AG04449 (cell line): Measurements from ENCODE around the gene HSD3B7.

Experiments used
- CTCF ChIA-PET: fragments of 350-600 bp; formaldehyde crosslinking; extraction: SDS; loops from one replicate; lab custom pipeline; 2021; ENCODE audit warnings: antibody characterized with exemption; lab: Yijun Ruan, JAX
- POLR2A ChIA-PET: fragments of 400-600, 350-600 bp; formaldehyde crosslinking; extraction: SDS; loops from one replicate; lab custom pipeline; 2020; ENCODE audit warnings: antibody characterized with exemption, inconsistent platforms; lab: Yijun Ruan, JAX
- DNase-seq: peaks from one replicate; pipeline ENCODE4 v3.0.0-alpha.2; 2010; ENCODE audit warnings: low read depth, low spot score
- H3K4me3 ChIP-seq: 2 replicates; pipeline ENCODE4 v1.5.1; 2011; ENCODE audit warnings: low read depth, mild to moderate bottlenecking, control low read depth, low read length
- TF ChIP-seq, protein P1 (sequence below): IDR thresholded peaks from one replicate; pipeline ENCODE4 v1.5.1; 2011; ENCODE audit warnings: mild to moderate bottlenecking, moderate library complexity, low read length, control low read depth, inconsistent platforms; ENCODE audit not compliant: insufficient read depth; ENCODE audit errors: missing control alignments

Gene HSD3B7

DNA sequence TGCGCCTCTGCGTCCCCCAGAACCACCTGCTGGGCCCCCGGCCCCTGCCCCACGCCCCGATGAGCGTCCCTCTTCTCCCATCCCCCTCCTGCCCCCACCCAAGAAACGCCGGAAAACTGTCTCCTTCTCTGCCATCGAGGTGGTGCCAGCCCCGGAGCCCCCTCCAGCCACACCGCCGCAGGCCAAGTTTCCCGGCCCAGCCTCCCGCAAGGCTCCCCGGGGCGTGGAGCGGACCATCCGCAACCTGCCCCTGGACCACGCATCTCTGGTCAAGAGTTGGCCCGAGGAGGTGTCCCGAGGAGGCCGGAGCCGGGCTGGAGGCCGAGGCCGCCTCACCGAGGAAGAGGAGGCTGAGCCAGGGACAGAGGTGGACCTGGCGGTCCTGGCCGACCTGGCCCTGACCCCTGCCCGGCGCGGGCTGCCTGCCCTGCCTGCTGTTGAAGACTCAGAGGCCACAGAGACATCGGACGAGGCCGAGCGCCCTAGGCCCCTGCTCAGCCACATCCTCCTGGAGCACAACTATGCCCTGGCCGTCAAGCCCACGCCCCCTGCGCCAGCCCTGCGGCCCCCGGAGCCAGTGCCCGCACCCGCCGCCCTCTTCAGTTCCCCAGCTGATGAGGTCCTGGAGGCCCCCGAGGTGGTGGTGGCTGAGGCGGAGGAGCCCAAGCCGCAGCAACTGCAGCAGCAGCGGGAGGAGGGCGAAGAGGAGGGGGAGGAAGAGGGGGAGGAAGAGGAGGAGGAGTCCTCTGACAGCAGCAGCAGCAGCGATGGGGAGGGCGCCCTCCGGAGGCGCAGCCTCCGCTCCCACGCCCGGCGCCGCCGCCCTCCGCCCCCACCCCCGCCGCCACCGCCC lies 5.6 kb upstream of the HSD3B7 start:
- TF ChIP-seq, protein P1, sequence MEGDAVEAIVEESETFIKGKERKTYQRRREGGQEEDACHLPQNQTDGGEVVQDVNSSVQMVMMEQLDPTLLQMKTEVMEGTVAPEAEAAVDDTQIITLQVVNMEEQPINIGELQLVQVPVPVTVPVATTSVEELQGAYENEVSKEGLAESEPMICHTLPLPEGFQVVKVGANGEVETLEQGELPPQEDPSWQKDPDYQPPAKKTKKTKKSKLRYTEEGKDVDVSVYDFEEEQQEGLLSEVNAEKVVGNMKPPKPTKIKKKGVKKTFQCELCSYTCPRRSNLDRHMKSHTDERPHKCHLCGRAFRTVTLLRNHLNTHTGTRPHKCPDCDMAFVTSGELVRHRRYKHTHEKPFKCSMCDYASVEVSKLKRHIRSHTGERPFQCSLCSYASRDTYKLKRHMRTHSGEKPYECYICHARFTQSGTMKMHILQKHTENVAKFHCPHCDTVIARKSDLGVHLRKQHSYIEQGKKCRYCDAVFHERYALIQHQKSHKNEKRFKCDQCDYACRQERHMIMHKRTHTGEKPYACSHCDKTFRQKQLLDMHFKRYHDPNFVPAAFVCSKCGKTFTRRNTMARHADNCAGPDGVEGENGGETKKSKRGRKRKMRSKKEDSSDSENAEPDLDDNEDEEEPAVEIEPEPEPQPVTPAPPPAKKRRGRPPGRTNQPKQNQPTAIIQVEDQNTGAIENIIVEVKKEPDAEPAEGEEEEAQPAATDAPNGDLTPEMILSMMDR = no peak
- POLR2A ChIA-PET = no interaction called here
- H3K4me3 ChIP-seq = no peak overlapping the region
- CTCF ChIA-PET = no interaction called here
- DNase-seq = no peak

DNA sequence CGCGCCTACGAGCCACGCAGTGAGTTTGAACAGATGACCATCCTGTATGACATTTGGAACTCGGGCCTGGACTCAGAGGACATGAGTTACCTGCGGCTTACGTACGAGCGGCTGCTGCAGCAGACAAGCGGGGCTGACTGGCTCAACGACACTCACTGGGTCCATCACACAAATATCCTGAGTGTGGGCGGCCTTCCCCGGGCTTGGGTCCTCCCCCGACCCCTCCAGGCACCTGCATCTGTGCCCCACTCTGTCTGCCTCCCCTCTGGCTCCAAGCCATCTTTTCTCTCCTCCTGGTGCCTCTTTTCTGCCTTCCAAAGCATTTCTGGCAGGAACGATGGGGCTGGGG lies 5.0 kb upstream of the HSD3B7 start:
- POLR2A ChIA-PET = no interaction called here
- TF ChIP-seq, protein P1 = no peak
- CTCF ChIA-PET = interaction anchor here (7.8 kb wide), 1 partner anchor 13 kb away, joined by 98 read pairs; no protein-coding TSS in a partner anchor
- no peak overlapping the region for H3K4me3 ChIP-seq
- no peak for DNase-seq

DNA sequence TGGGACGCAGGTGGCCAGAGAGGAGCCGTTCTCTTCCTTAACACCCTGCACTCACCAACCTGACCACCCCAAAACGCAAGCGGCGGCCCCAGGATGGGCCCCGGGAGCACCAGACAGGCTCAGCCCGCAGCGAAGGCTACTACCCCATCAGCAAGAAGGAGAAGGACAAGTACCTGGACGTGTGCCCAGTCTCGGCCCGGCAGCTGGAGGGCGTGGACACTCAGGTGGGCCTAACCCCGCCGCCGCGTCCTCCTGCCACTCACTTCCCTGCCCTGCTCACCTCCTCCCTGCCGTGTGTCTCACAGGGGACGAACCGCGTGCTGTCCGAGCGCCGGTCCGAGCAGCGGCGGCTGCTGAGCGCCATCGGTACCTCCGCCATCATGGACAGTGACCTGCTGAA lies 4.6 kb upstream of the HSD3B7 start:
- CTCF ChIA-PET = interaction anchor here (1.3 to 7.8 kb wide), 2 partner anchors 13 to 888 kb away, joined by 3 to 98 read pairs; no protein-coding TSS in a partner anchor
- TF ChIP-seq, protein P1 = no peak
- no peak for DNase-seq
- POLR2A ChIA-PET = no interaction called here
- H3K4me3 ChIP-seq = no peak overlapping the region

DNA sequence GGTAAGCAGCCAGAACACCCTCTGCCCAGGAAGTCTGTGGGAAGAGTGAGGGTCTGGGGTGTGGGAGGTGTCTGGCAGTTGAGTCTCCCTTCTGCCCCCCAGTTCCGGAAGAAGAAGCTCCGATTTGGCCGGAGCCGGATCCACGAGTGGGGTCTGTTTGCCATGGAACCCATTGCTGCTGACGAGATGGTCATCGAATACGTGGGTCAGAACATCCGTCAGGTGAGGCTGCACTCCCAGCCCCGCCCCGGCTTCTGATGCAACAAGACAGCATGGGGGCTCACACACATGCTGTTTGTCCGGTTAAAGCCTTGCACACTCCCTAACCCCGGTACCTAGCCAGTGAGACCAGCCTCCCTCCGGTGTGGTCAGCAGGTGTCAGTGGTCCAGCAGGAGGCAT lies 4.0 kb upstream of the HSD3B7 start:
- H3K4me3 ChIP-seq = no peak overlapping the region
- DNase-seq = no peak
- ChIA-PET CTCF (interaction anchor here (1.3 to 7.8 kb wide), 4 partner anchors 14 to 887 kb away, joined by 3 to 141 read pairs (median 50); partner anchors contain the start of genes PRSS53 and VKORC1), POLR2A (no interaction called here)
- TF ChIP-seq, protein P1 = no peak

DNA sequence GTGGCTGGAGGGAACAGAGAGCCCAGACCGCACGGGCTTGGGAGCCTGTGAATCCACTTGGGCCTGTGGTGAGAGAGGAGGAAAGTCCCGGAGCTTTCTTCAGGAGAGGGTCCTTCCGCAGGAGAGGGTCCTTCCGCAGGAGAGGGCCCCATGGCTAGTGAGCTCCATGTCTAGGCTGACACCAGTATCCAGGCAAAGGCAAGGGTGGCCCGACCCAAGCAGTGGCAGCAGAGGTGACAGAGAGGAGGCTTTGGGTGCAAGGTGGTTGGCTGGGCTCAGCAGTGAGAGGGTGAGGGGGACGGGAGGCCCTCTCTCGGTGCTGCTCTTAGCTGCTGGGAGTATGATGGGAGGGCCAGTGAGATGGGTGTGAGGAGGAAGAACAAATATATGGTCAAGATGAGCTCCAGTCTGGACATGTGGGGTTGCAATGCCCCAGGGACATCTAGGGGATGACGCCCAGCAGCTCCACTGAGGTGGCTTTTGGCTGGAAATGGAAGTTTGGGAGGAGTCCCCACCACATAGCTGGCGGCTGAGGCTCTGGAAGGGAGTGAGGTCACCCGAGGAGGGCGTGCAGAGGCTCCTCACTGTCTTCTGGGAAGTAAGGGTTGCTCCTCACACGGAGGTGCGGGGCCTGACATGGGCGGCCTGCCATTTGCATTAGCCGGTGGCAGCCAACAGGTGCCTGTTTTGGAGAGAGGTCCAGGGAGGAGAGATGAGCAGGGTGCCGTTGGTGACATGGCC lies 2.3 kb upstream of the HSD3B7 start:
- no peak for DNase-seq
- TF ChIP-seq, protein P1 = no peak
- ChIA-PET POLR2A (no interaction called here), CTCF (interaction anchor here (0.7 to 7.8 kb wide), 14 partner anchors 7 to 886 kb away, joined by 3 to 141 read pairs (median 15); partner anchors contain the start of genes PRSS53, VKORC1, ZNF646 and ZNF668)
- no peak overlapping the region for H3K4me3 ChIP-seq
